Keratinocyte (primary cell): ENCODE results near the gene MEOX1. TPM values are rescaled to one million over a fixed set of nuclear protein-coding genes. Genes with fewer than 3 reads are reported as not detected.

Experiments used
- DNase-seq: peaks from one replicate; pipeline ENCODE4 v3.0.0-alpha.2; 2011; ENCODE audit warnings: low read depth, missing footprints, low spot score
- FAIRE-seq: peaks from 2 replicates; lab custom pipeline; 2011; peaks lifted over from hg19 to GRCh38; lab: Jason Lieb, UNC
- H2AFZ ChIP-seq: 2 replicates; pipeline ENCODE4 v1.6.0; 2012; ENCODE audit warnings: low read length, control low read depth, inconsistent platforms; ENCODE audit not compliant: control insufficient read depth
- H3K27ac ChIP-seq: 2 replicates; pipeline ENCODE4 v1.5.1; 2011; ENCODE audit warnings: low read length; ENCODE audit not compliant: control insufficient read depth, insufficient read depth
- H3K27me3 ChIP-seq: 3 replicates; pipeline ENCODE4 v1.6.0; 2011; ENCODE audit warnings: low read length; ENCODE audit not compliant: control insufficient read depth, insufficient read depth; ENCODE audit errors: extremely low read depth
- H3K36me3 ChIP-seq, 2 experiments: 2 replicates in 1 of 2; 3 replicates in 1 of 2; pipeline ENCODE4 v1.5.1; 2011; ENCODE audit warnings: low read length in 2 of 2, mild to moderate bottlenecking in 1 of 2; ENCODE audit not compliant: control insufficient read depth in 2 of 2, insufficient read depth in 2 of 2; ENCODE audit errors: extremely low read depth in 1 of 2
- H3K4me1 ChIP-seq: 3 replicates; pipeline ENCODE4 v1.5.1; 2011; ENCODE audit warnings: low read length; ENCODE audit not compliant: control insufficient read depth, insufficient read depth; ENCODE audit errors: extremely low read depth
- H3K4me2 ChIP-seq: 3 replicates; pipeline ENCODE4 v1.6.0; 2011; ENCODE audit warnings: low read depth, low read length; ENCODE audit not compliant: control insufficient read depth, insufficient read depth; ENCODE audit errors: extremely low read depth
- H3K4me3 ChIP-seq, 3 experiments: fragments of 200-600 bp in 1 of 3; sonication (generic) in 1 of 3; 2 replicates in 2 of 3; 3 replicates in 1 of 3; pipeline ENCODE4 v1.5.1; 2011 to 2016; ENCODE audit warnings: low read length in 3 of 3, mild to moderate bottlenecking in 3 of 3, control low read depth in 2 of 3, inconsistent platforms in 1 of 3, low read depth in 1 of 3, mixed read lengths in 1 of 3, mixed run types in 1 of 3, moderate library complexity in 1 of 3; ENCODE audit not compliant: control insufficient read depth in 2 of 3, insufficient read depth in 2 of 3; ENCODE audit errors: extremely low read depth in 1 of 3
- H3K79me2 ChIP-seq: 2 replicates; pipeline ENCODE4 v1.6.0; 2012; ENCODE audit warnings: low read length; ENCODE audit not compliant: control insufficient read depth, insufficient read depth
- H3K9ac ChIP-seq: 3 replicates; pipeline ENCODE4 v1.6.0; 2011; ENCODE audit warnings: low read length; ENCODE audit not compliant: control insufficient read depth, insufficient read depth; ENCODE audit errors: extremely low read depth
- H3K9me1 ChIP-seq: 3 replicates; pipeline ENCODE4 v1.6.0; 2011; ENCODE audit warnings: low read length; ENCODE audit not compliant: control insufficient read depth, insufficient read depth; ENCODE audit errors: extremely low read depth
- H3K9me3 ChIP-seq: 2 replicates; pipeline ENCODE4 v1.5.1; 2012; ENCODE audit warnings: low read depth, low read length; ENCODE audit not compliant: control insufficient read depth
- H4K20me1 ChIP-seq: 3 replicates; pipeline ENCODE4 v1.6.0; 2011; ENCODE audit warnings: low read length; ENCODE audit not compliant: control insufficient read depth, insufficient read depth; ENCODE audit errors: extremely low read depth
- CTCF ChIP-seq, 3 experiments: IDR thresholded peaks in 1 of 3; conservative IDR thresholded peaks in 1 of 3; optimal IDR thresholded peaks in 1 of 3; 2 replicates in 2 of 3; 3 replicates in 1 of 3; pipeline versions ENCODE3 to v1.5.1; 2011; ENCODE audit warnings: low read length in 3 of 3, mild to moderate bottlenecking in 3 of 3, moderate library complexity in 2 of 3, control low read depth in 1 of 3, inconsistent platforms in 1 of 3; ENCODE audit not compliant: insufficient read depth in 2 of 3; ENCODE audit errors: extremely low read depth in 1 of 3
- EZH2 ChIP-seq: IDR thresholded peaks from one replicate; pipeline ENCODE4 v1.6.1; 2012; ENCODE audit warnings: inconsistent platforms, mild to moderate bottlenecking, low read length, moderate library complexity
- dilution Hi-C: fragments of 300-500 bp; cut with MboI; formaldehyde crosslinking; loops from one replicate; pipeline ENCODE4 v1.7.0; 2020; ENCODE audit warnings: low sequenced_read_pairs; ENCODE audit not compliant: extremely low pct_ligation_motif_present
- polyA plus RNA-seq, 5 experiments: library from polyadenylated mRNA; depleted of rRNA in 3 of 5; stranded (reverse) in 3 of 5; stranded (forward) in 1 of 5; unstranded in 1 of 5; fragments of >200 nt; gene quantifications; 1 replicate in 1 of 5; 2 replicates in 3 of 5; 3 replicates in 1 of 5; pipeline versions ENCODE4 v1.2.1 to v1.2.3, GENCODE V29; 2011 to 2012; ENCODE audit warnings: missing spikeins in 2 of 5, low read depth in 1 of 5, low replicate concordance in 1 of 5

The MEOX1 gene
- polyA plus RNA-seq, 1 donor (not counting 4 experiments of a cell fraction or from before 2014, with no cell fraction given) = 0.08 TPM

- no peak overlapping the region for H2AFZ ChIP-seq
- H3K4me1 ChIP-seq = no peaks in the 10 kb centered on the region
- no peak for TF ChIP-seq EZH2
- no peak for TF ChIP-seq CTCF (optimal IDR thresholded peaks at IDR 0.05 in 1 of 3, IDR thresholded peaks at IDR 0.05 in 1 of 3, conservative IDR thresholded peaks at IDR 0.05 in 1 of 3; ENCODE audit: extremely low read depth in 1 of 3, insufficient read depth in 2 of 3, low read length in 3 of 3)
- H3K9ac ChIP-seq = no peak overlapping the region
- FAIRE-seq (no peak), DNase-seq (no peak)
- no peak overlapping the region for H3K27ac ChIP-seq
- H4K20me1 ChIP-seq = no peaks in the 10 kb centered on the region
- no peaks in the 10 kb centered on the region for H3K79me2 ChIP-seq
- H3K4me3 ChIP-seq = no peak overlapping the region
- H3K36me3 ChIP-seq = no peaks in the 10 kb centered on the region
- no peak overlapping the region for H3K4me2 ChIP-seq
- dilution Hi-C loops = no loop called here
- no peaks in the 10 kb centered on the region for H3K9me3 ChIP-seq
- no peaks in the 10 kb centered on the region for H3K27me3 ChIP-seq
- no peaks in the 10 kb centered on the region for H3K9me1 ChIP-seq
Measured at GRCh38 chr17:43641416-43641815, 20.3 kb downstream of the MEOX1 start.

- Histone ChIP-seq H3K4me1 (no peaks in the 10 kb centered on the region), H4K20me1 (no peaks in the 10 kb centered on the region), H3K27me3 (no peaks in the 10 kb centered on the region), H3K4me3 (no peak overlapping the region), H3K36me3 (no peaks in the 10 kb centered on the region), H3K9ac (no peak overlapping the region), H3K4me2 (no peak overlapping the region), H3K9me3 (no peaks in the 10 kb centered on the region), H3K27ac (no peak overlapping the region), H3K79me2 (no peaks in the 10 kb centered on the region), H2AFZ (no peak overlapping the region), H3K9me1 (no peaks in the 10 kb centered on the region)
- TF ChIP-seq EZH2 = no peak
- no peak for TF ChIP-seq CTCF (optimal IDR thresholded peaks at IDR 0.05 in 1 of 3, IDR thresholded peaks at IDR 0.05 in 1 of 3, conservative IDR thresholded peaks at IDR 0.05 in 1 of 3; ENCODE audit: extremely low read depth in 1 of 3, insufficient read depth in 2 of 3, low read length in 3 of 3)
- DNase-seq (no peak), FAIRE-seq (no peak)
- dilution Hi-C loops = no loop called here
Measured at GRCh38 chr17:43640491-43641252, 21.1 kb downstream of the MEOX1 start.
